ENCODE measurements around the gene IDH3G.

Gene IDH3G

DNA sequence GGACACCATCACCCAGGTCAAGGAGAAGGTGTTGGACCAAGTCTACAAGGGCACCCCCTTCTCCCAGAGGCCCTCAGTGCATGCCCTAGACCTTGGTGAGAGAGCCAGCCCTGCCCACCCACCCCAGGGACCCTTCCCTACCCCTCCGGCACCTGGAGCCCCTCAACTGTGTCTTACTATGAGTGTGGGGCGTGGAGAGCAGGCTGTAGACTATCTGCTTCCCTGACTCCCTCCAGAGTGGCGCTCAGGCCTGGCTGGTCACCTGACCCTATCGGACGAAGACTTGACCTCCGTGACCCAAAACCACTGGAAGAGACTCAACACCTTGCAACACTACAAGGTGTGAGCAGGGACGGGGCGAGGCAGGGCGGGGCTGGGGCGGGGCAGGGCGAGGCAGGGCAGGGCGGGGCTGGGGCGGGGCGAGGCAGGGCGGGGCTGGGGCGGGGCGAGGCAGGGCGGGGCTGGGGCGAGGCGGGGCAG lies 18.0 kb downstream of the IDH3G start:
- peaks cover 5% of the 10 kb centered on the region for H3K4me1 Mint-ChIP-seq
- DNase-seq (ENCODE audit: low spot score in 2 of 2) (no peak), ATAC-seq (ENCODE audit: low read depth) (no peak)
- no peak overlapping the region for H3K4me3 Mint-ChIP-seq
- H3K27ac Mint-ChIP-seq = no peak overlapping the region
- H3K27me3 Mint-ChIP-seq = peaks cover 7% of the 10 kb centered on the region
- no peaks in the 10 kb centered on the region for H3K9me3 Mint-ChIP-seq
- no peaks in the 10 kb centered on the region for H3K36me3 Mint-ChIP-seq

GRCh38 chrX:153775293-153776119 lies 18.7 kb downstream of the IDH3G start:
- H3K27ac Mint-ChIP-seq = no peak overlapping the region
- H3K4me3 Mint-ChIP-seq = no peak overlapping the region
- H3K36me3 Mint-ChIP-seq = no peaks in the 10 kb centered on the region
- H3K9me3 Mint-ChIP-seq = no peaks in the 10 kb centered on the region
- H3K4me1 Mint-ChIP-seq = peaks cover 5% of the 10 kb centered on the region
- H3K27me3 Mint-ChIP-seq = peaks cover 7% of the 10 kb centered on the region
- no peak for DNase-seq (ENCODE audit: low spot score in 2 of 2)
- ATAC-seq (ENCODE audit: low read depth) = no peak

GRCh38 chrX:153774576-153775292 lies 19.4 kb downstream of the IDH3G start:
- ATAC-seq (ENCODE audit: low read depth) (no peak), DNase-seq (ENCODE audit: low spot score in 2 of 2) (no peak)
- no peak overlapping the region for H3K27ac Mint-ChIP-seq
- no peak overlapping the region for H3K4me3 Mint-ChIP-seq
- H3K27me3 Mint-ChIP-seq = peaks cover 3% of the 10 kb centered on the region
- no peaks in the 10 kb centered on the region for H3K9me3 Mint-ChIP-seq
- peaks cover 2% of the 10 kb centered on the region for H3K4me1 Mint-ChIP-seq
- H3K36me3 Mint-ChIP-seq = no peaks in the 10 kb centered on the region

- no peaks in the 10 kb centered on the region for H3K9me3 Mint-ChIP-seq
- no peak overlapping the region for H3K27ac Mint-ChIP-seq
- H3K27me3 Mint-ChIP-seq = peaks cover 1% of the 10 kb centered on the region
- H3K4me1 Mint-ChIP-seq = peaks cover 2% of the 10 kb centered on the region
- no peak overlapping the region for H3K4me3 Mint-ChIP-seq
- DNase-seq (ENCODE audit: low spot score in 2 of 2) (no peak), ATAC-seq (ENCODE audit: low read depth) (no peak)
- no peaks in the 10 kb centered on the region for H3K36me3 Mint-ChIP-seq
These were observed 20.2 kb downstream of the IDH3G start for GRCh38 chrX:153773741-153774575.

DNA sequence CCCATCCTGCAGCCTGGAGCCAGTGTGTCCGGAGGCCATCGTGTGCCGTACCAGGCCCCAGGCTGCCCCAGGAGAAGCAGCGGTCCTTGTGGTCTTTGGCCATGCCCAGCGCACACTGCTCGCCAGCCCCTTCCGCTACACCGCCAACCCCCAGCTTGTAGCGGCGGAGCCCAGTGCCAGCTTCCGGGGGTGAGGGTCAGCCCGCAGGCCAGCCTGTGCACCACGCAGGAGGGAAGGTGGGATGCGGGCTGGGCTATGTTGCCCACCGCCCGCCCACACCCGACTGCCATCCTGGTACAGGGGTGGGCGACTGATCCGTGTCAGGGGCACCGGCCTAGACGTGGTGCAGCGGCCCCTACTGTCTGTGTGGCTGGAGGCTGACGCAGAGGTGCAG lies 21.0 kb downstream of the IDH3G start:
- Mint-ChIP-seq H3K27me3 (peaks cover 1% of the 10 kb centered on the region), H3K4me3 (no peak overlapping the region), H3K4me1 (peaks cover 2% of the 10 kb centered on the region), H3K9me3 (no peaks in the 10 kb centered on the region), H3K27ac (no peak overlapping the region), H3K36me3 (no peaks in the 10 kb centered on the region)
- ATAC-seq (ENCODE audit: low read depth) (no peak), DNase-seq (ENCODE audit: low spot score in 2 of 2) (no peak)

- no peak overlapping the region for H3K27ac Mint-ChIP-seq
- no peak for ATAC-seq (ENCODE audit: low read depth)
- peaks cover 2% of the 10 kb centered on the region for H3K4me1 Mint-ChIP-seq
- no peak for DNase-seq (ENCODE audit: low spot score in 2 of 2)
- H3K36me3 Mint-ChIP-seq = no peaks in the 10 kb centered on the region
- H3K27me3 Mint-ChIP-seq = peaks cover 1% of the 10 kb centered on the region
- H3K9me3 Mint-ChIP-seq = no peaks in the 10 kb centered on the region
- no peak overlapping the region for H3K4me3 Mint-ChIP-seq
These were observed 21.6 kb downstream of the IDH3G start for GRCh38 chrX:153772316-153773217.

- no peak overlapping the region for H3K27ac Mint-ChIP-seq
- H3K36me3 Mint-ChIP-seq = no peaks in the 10 kb centered on the region
- H3K9me3 Mint-ChIP-seq = no peaks in the 10 kb centered on the region
- H3K4me1 Mint-ChIP-seq = peaks cover 4% of the 10 kb centered on the region
- ATAC-seq (ENCODE audit: low read depth) = no peak
- H3K27me3 Mint-ChIP-seq = peaks cover 1% of the 10 kb centered on the region
- DNase-seq (ENCODE audit: low spot score in 2 of 2) = no peak
- no peak overlapping the region for H3K4me3 Mint-ChIP-seq
These were observed 22.5 kb downstream of the IDH3G start for GRCh38 chrX:153771415-153772315.

GRCh38 chrX:153770601-153771414 lies 23.4 kb downstream of the IDH3G start:
- Mint-ChIP-seq H3K4me3 (no peak overlapping the region), H3K4me1 (peaks cover 6% of the 10 kb centered on the region), H3K9me3 (no peaks in the 10 kb centered on the region)

DNA sequence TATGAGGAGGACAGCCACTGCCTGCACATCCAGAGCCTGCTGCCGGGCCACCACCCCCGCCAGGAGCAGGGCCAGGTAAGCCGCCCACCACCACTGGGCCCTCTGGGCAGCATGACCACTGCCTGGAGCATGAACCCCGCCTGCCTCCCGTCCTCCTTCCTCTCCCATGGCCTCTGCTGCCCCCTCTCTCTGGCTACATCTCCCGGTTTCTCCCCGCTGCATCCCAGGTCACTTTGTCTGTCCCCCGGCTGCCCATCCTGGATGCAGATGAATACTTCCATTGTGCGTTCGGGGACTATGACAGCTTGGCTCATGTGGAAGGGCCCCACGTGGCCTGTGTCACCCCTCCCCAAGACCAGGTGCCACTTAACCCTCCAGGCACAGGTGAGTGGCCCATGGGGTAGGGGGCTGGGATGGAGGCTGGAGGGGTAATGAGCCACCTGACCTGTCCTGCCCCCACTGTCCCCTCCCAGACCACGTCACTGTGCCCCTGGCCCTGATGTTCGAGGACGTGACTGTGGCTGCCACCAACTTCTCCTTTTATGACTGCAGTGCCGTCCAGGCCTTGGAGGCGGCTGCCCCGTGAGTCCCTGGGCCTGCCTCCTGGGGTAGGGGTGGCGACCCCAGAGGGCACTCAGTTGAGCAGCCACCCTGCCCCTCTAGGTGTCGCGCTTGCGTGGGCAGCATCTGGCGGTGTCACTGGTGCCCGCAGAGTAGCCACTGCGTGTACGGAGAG lies 24.1 kb downstream of the IDH3G start:
- DNase-seq (ENCODE audit: low spot score in 2 of 2) (no peak), ATAC-seq (ENCODE audit: low read depth) (no peak)
- Mint-ChIP-seq H3K4me3 (no peak overlapping the region), H3K27me3 (no peaks in the 10 kb centered on the region), H3K9me3 (no peaks in the 10 kb centered on the region), H3K36me3 (no peaks in the 10 kb centered on the region), H3K27ac (no peak overlapping the region), H3K4me1 (peaks cover 6% of the 10 kb centered on the region)

More at GRCh38 chrX:153770601-153771414, 23.4 kb downstream of the IDH3G start:
- DNase-seq (ENCODE audit: low spot score in 2 of 2) (no peak), ATAC-seq (ENCODE audit: low read depth) (no peak)
- Mint-ChIP-seq H3K27ac (no peak overlapping the region), H3K27me3 (no peaks in the 10 kb centered on the region), H3K36me3 (no peaks in the 10 kb centered on the region)

- no peak overlapping the region for H3K27ac Mint-ChIP-seq
- no peaks in the 10 kb centered on the region for H3K36me3 Mint-ChIP-seq
- no peak overlapping the region for H3K4me3 Mint-ChIP-seq
- ATAC-seq (ENCODE audit: low read depth) (no peak), DNase-seq (ENCODE audit: low spot score in 2 of 2) (no peak)
- H3K27me3 Mint-ChIP-seq = no peaks in the 10 kb centered on the region
- no peaks in the 10 kb centered on the region for H3K9me3 Mint-ChIP-seq
- peaks cover 6% of the 10 kb centered on the region for H3K4me1 Mint-ChIP-seq
These were observed 24.9 kb downstream of the IDH3G start for GRCh38 chrX:153769158-153769864.
